GM13976 (cell line): ENCODE measurements around the gene CCDC85A.
"Not testable (repeated sequence)": the region's sequence is repeated elsewhere in the genome, so short reads cannot be mapped to it uniquely, and the experiment has no call there.

Experiments
- DNase-seq: peaks from one replicate; pipeline ENCODE4 v3.0.0; 2012; ENCODE audit warnings: low spot score
- CTCF ChIP-seq: IDR thresholded peaks from 2 replicates; pipeline ENCODE4 v1.5.1; 2012; ENCODE audit warnings: borderline replicate concordance, mild to moderate bottlenecking; ENCODE audit not compliant: insufficient read depth; ENCODE audit errors: extremely low read depth, missing control alignments, control extremely low read depth
- in situ Hi-C: fragments of 300-500 bp; cut with MboI; formaldehyde crosslinking; loops from one replicate; pipeline ENCODE4 v1.12.0; 2022; ENCODE audit warnings: low sequenced_read_pairs, mixed read lengths, inconsistent platforms; ENCODE audit not compliant: unreplicated experiment

CCDC85A gene

GRCh38 chr2:56183643-56184499, at the start of gene CCDC85A:
TSS of gene CCDC85A (plus strand) at chr2:56183990. CDS start at chr2:56184625, 635 bp downstream.
- in situ Hi-C loops = loop anchor here (10.0 to 25.0 kb wide), 2 partner anchors 561 to 1328 kb away; no protein-coding TSS in a partner anchor
- peak; percentile 88 for DNase-seq
- TF ChIP-seq CTCF = peak; percentile 88

- in situ Hi-C loops = no loop called here
- no peak for DNase-seq
- TF ChIP-seq CTCF = no peak
Measured at GRCh38 chr2:56134861-56135260, 48.9 kb upstream of the CCDC85A start.

GRCh38 chr2:56142497-56143061, 41.2 kb upstream of the CCDC85A start:
- DNase-seq, in situ Hi-C loops: not testable (repeated sequence)

GRCh38 chr2:56147907-56148306, 35.9 kb upstream of the CCDC85A start:
- TF ChIP-seq CTCF = no peak
- in situ Hi-C loops = no loop called here

GRCh38 chr2:56148825-56149224, 35.0 kb upstream of the CCDC85A start:
- in situ Hi-C loops = no loop called here
- no peak for TF ChIP-seq CTCF
- DNase-seq = no peak

More at GRCh38 chr2:56147907-56148306, 35.9 kb upstream of the CCDC85A start:
- DNase-seq = no peak

GRCh38 chr2:56151841-56152240, 31.9 kb upstream of the CCDC85A start:
- in situ Hi-C loops = no loop called here
- no peak for DNase-seq
- TF ChIP-seq CTCF = no peak

GRCh38 chr2:56155188-56155587, 28.6 kb upstream of the CCDC85A start:
- in situ Hi-C loops = no loop called here
- TF ChIP-seq CTCF = no peak
- DNase-seq = no peak

- in situ Hi-C loops, DNase-seq: not testable (repeated sequence)
Measured at GRCh38 chr2:56159875-56160274, 23.9 kb upstream of the CCDC85A start.
